Activated CD8-positive, alpha-beta memory T cell treated with anti-CD3 and anti-CD28 coated beads for 48 hours (primary cell): ENCODE measurements around the gene ST6GAL1.

Experiments
- DNase-seq, 3 experiments: peaks; one replicate each; pipeline ENCODE4 v3.0.0-alpha.2; 2020; ENCODE audit warnings: low read depth in 2 of 3, low spot score in 2 of 3

ST6GAL1 gene

GRCh38 chr3:187072511-187072910, 142.2 kb downstream of the ST6GAL1 start:
- DNase-seq = no peak

GRCh38 chr3:187073581-187074098, 143.3 kb downstream of the ST6GAL1 start:
- no peak for DNase-seq

GRCh38 chr3:187074846-187075245, 144.5 kb downstream of the ST6GAL1 start:
- no peak for DNase-seq

- no peak for DNase-seq
Observed at GRCh38 chr3:187076297-187076696, 146.0 kb downstream of the ST6GAL1 start.

- no peak for DNase-seq
Observed at GRCh38 chr3:187077085-187077484, 146.8 kb downstream of the ST6GAL1 start.

GRCh38 chr3:187077537-187077936, 147.2 kb downstream of the ST6GAL1 start:
- no peak for DNase-seq

GRCh38 chr3:187079090-187080022, 149.0 kb downstream of the ST6GAL1 start:
- no peak for DNase-seq

GRCh38 chr3:187080799-187081450, 150.6 kb downstream of the ST6GAL1 start:
- DNase-seq = no peak

- DNase-seq = no peak
Observed at GRCh38 chr3:187082758-187083375, 152.5 kb downstream of the ST6GAL1 start.

GRCh38 chr3:187084126-187084525, 153.8 kb downstream of the ST6GAL1 start:
- DNase-seq = no peak

- DNase-seq = no peak
Observed at GRCh38 chr3:187084580-187084979, 154.3 kb downstream of the ST6GAL1 start.

- no peak for DNase-seq
Observed at GRCh38 chr3:187085021-187085666, 154.8 kb downstream of the ST6GAL1 start.

GRCh38 chr3:187085933-187086332, 155.6 kb downstream of the ST6GAL1 start:
- no peak for DNase-seq

GRCh38 chr3:187086831-187087230, 156.5 kb downstream of the ST6GAL1 start:
- DNase-seq = no peak

GRCh38 chr3:187088701-187089100, 158.4 kb downstream of the ST6GAL1 start:
- DNase-seq = no peak

- no peak for DNase-seq
Observed at GRCh38 chr3:187093320-187093719, 163.0 kb downstream of the ST6GAL1 start.

GRCh38 chr3:187098923-187099512, 168.7 kb downstream of the ST6GAL1 start:
- no peak for DNase-seq

- no peak for DNase-seq
Observed at GRCh38 chr3:187101184-187102072, 171.1 kb downstream of the ST6GAL1 start.

- no peak for DNase-seq
Observed at GRCh38 chr3:187102073-187102634, 171.8 kb downstream of the ST6GAL1 start.
